Eye (tissue), 1 donor: ENCODE data around the gene DBNDD1.
"Not testable (repeated sequence)": the region's sequence is repeated elsewhere in the genome, so short reads cannot be mapped to it uniquely, and the experiment has no call there.

ENCODE experiments used
- DNase-seq: peaks from one replicate; pipeline ENCODE4 v3.0.0-alpha.2; 2015

DBNDD1 gene

GRCh38 chr16:89986600-89986999 is 32.7 kb downstream of the DBNDD1 start:
- no peak for DNase-seq

- DNase-seq, result no peak
These were observed 34.0 kb downstream of the DBNDD1 start for GRCh38 chr16:89985219-89985618.

- DNase-seq, result no peak
These were observed 35.0 kb downstream of the DBNDD1 start for GRCh38 chr16:89984216-89984615.

- no peak for DNase-seq
These were observed 35.7 kb downstream of the DBNDD1 start for GRCh38 chr16:89983536-89983935.

GRCh38 chr16:89982318-89982717 is 36.9 kb downstream of the DBNDD1 start:
- no peak for DNase-seq

GRCh38 chr16:89981414-89981813 is 37.8 kb downstream of the DBNDD1 start:
- no peak for DNase-seq

- DNase-seq, result no peak
These were observed 44.4 kb downstream of the DBNDD1 start for GRCh38 chr16:89974870-89975269.

- no peak for DNase-seq
These were observed 45.5 kb downstream of the DBNDD1 start for GRCh38 chr16:89973654-89974335.

- DNase-seq, result no peak
These were observed 46.0 kb downstream of the DBNDD1 start for GRCh38 chr16:89973235-89973634.

GRCh38 chr16:89972244-89973234 is 46.7 kb downstream of the DBNDD1 start:
- peak; percentile 98 for DNase-seq

GRCh38 chr16:89971495-89972243 is 47.6 kb downstream of the DBNDD1 start:
- no peak for DNase-seq

- DNase-seq, result no peak
These were observed 49.4 kb downstream of the DBNDD1 start for GRCh38 chr16:89969741-89970410.

- DNase-seq, result not testable (repeated sequence)
These were observed 51.2 kb downstream of the DBNDD1 start for GRCh38 chr16:89968074-89968473.

- not testable (repeated sequence) for DNase-seq
These were observed 51.8 kb downstream of the DBNDD1 start for GRCh38 chr16:89967436-89967835.

- peak; percentile 69 for DNase-seq
These were observed 52.5 kb downstream of the DBNDD1 start for GRCh38 chr16:89966756-89967155.

- DNase-seq, result no peak
These were observed 53.6 kb downstream of the DBNDD1 start for GRCh38 chr16:89965447-89966225.

- no peak for DNase-seq
These were observed 55.1 kb downstream of the DBNDD1 start for GRCh38 chr16:89964201-89964600.

- no peak for DNase-seq
These were observed 56.3 kb downstream of the DBNDD1 start for GRCh38 chr16:89962754-89963498.

GRCh38 chr16:89961920-89962319 is 57.3 kb downstream of the DBNDD1 start:
- DNase-seq, result no peak

- no peak for DNase-seq
These were observed 58.3 kb downstream of the DBNDD1 start for GRCh38 chr16:89960966-89961365.

GRCh38 chr16:89958596-89958995 is 60.7 kb downstream of the DBNDD1 start:
- no peak for DNase-seq
